ENCODE data around the gene FGD4. TPM values are rescaled to one million over a fixed set of nuclear protein-coding genes. Genes with fewer than 3 reads are reported as not detected.

Gene FGD4
- total RNA-seq, 1 donor from 2014 or later, result 41.6 TPM

GRCh38 chr12:32454866-32455265, 55.5 kb downstream of the FGD4 start:
- no peak for DNase-seq (ENCODE audit: low spot score)

GRCh38 chr12:32455607-32456071, 56.3 kb downstream of the FGD4 start:
- no peak for DNase-seq (ENCODE audit: low spot score)

- DNase-seq (ENCODE audit: low spot score), result no peak
Measured at GRCh38 chr12:32457251-32458025, 58.1 kb downstream of the FGD4 start.

- DNase-seq (ENCODE audit: low spot score), result no peak
Measured at GRCh38 chr12:32460638-32461037, 61.3 kb downstream of the FGD4 start.

GRCh38 chr12:32462908-32463307, 63.5 kb downstream of the FGD4 start:
- DNase-seq (ENCODE audit: low spot score), result no peak

GRCh38 chr12:32466187-32466586, 66.8 kb downstream of the FGD4 start:
- DNase-seq (ENCODE audit: low spot score), result no peak

GRCh38 chr12:32466986-32467711, 67.8 kb downstream of the FGD4 start:
- DNase-seq (ENCODE audit: low spot score), result no peak

- DNase-seq (ENCODE audit: low spot score), result no peak
Measured at GRCh38 chr12:32467959-32468863, 68.9 kb downstream of the FGD4 start.

GRCh38 chr12:32470936-32471470, 71.6 kb downstream of the FGD4 start:
- no peak for DNase-seq (ENCODE audit: low spot score)

GRCh38 chr12:32471591-32472001, 72.2 kb downstream of the FGD4 start:
- no peak for DNase-seq (ENCODE audit: low spot score)

- no peak for DNase-seq (ENCODE audit: low spot score)
Measured at GRCh38 chr12:32475724-32476123, 76.4 kb downstream of the FGD4 start.

GRCh38 chr12:32476446-32476845, 77.1 kb downstream of the FGD4 start:
- DNase-seq (ENCODE audit: low spot score), result no peak

- no peak for DNase-seq (ENCODE audit: low spot score)
Measured at GRCh38 chr12:32477714-32478113, 78.4 kb downstream of the FGD4 start.

GRCh38 chr12:32478166-32478565, 78.8 kb downstream of the FGD4 start:
- no peak for DNase-seq (ENCODE audit: low spot score)

- DNase-seq (ENCODE audit: low spot score), result no peak
Measured at GRCh38 chr12:32478858-32479725, 79.7 kb downstream of the FGD4 start.

- DNase-seq (ENCODE audit: low spot score), result no peak
Measured at GRCh38 chr12:32482226-32482625, 82.9 kb downstream of the FGD4 start.

- DNase-seq (ENCODE audit: low spot score), result no peak
Measured at GRCh38 chr12:32483499-32483898, 84.1 kb downstream of the FGD4 start.

GRCh38 chr12:32483993-32484392, 84.6 kb downstream of the FGD4 start:
- no peak for DNase-seq (ENCODE audit: low spot score)

GRCh38 chr12:32486158-32486557, 86.8 kb downstream of the FGD4 start:
- no peak for DNase-seq (ENCODE audit: low spot score)

GRCh38 chr12:32488132-32488531, 88.8 kb downstream of the FGD4 start:
- no peak for DNase-seq (ENCODE audit: low spot score)

Measured in mesenteric fat pad (tissue), 1 donor.